RWPE1 (cell line): ENCODE measurements around the gene MINDY2.

Experiments
- CTCF ChIA-PET: fragments of 350-600 bp; sonication (Branson Sonifier 250); formaldehyde crosslinking; extraction: SDS; loops from one replicate; lab custom pipeline; 2021; lab: Yijun Ruan, JAX
- POLR2A ChIA-PET: fragments of 400-600 bp; formaldehyde crosslinking; extraction: SDS; loops from one replicate; lab custom pipeline; 2020; ENCODE audit warnings: antibody characterized with exemption; ENCODE audit not compliant: low non-redundant PET; lab: Yijun Ruan, JAX
- DNase-seq: peaks from one replicate; pipeline ENCODE4 v3.0.0; 2012; ENCODE audit warnings: low spot score
- H3K27ac ChIP-seq: fragments of 450-650 bp; 2 replicates; pipeline ENCODE4 v1.5.1; 2017
- TF ChIP-seq, protein P1 (sequence below): fragments of 450-650 bp; conservative IDR thresholded peaks from 2 replicates; pipeline ENCODE4 v1.5.1; 2017; ENCODE audit warnings: low read depth, mild to moderate bottlenecking

Gene MINDY2

DNA sequence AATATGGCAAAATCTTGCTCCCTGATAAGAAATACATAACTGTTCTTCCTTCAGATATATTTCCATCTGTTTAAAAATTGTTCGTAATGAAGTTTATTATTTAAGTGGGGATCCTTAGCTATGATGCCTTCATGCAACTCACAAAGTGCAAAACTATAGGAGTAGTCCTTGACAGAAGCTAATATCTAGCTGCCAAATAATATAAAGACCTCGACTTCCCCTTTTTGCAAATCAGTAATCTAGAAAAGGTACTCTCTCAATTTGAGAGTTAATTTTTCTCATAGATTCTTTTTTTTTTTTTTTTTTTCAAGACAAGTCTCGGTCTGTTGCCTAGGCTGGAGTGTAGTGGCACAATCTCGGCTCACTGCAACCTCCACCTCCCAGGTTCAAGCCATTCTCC lies 139.4 kb downstream of the MINDY2 start:
- TF ChIP-seq, protein P1, sequence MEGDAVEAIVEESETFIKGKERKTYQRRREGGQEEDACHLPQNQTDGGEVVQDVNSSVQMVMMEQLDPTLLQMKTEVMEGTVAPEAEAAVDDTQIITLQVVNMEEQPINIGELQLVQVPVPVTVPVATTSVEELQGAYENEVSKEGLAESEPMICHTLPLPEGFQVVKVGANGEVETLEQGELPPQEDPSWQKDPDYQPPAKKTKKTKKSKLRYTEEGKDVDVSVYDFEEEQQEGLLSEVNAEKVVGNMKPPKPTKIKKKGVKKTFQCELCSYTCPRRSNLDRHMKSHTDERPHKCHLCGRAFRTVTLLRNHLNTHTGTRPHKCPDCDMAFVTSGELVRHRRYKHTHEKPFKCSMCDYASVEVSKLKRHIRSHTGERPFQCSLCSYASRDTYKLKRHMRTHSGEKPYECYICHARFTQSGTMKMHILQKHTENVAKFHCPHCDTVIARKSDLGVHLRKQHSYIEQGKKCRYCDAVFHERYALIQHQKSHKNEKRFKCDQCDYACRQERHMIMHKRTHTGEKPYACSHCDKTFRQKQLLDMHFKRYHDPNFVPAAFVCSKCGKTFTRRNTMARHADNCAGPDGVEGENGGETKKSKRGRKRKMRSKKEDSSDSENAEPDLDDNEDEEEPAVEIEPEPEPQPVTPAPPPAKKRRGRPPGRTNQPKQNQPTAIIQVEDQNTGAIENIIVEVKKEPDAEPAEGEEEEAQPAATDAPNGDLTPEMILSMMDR, result no peak
- no peak for DNase-seq
- POLR2A ChIA-PET, result no interaction called here
- no peak overlapping the region for H3K27ac ChIP-seq
- CTCF ChIA-PET, result no interaction called here
